Lower leg skin (tissue), 3 donors: ENCODE measurements around the gene DOK1.

Source experiments
- CTCF ChIP-seq, 3 donors: fragments of 450-650 bp; IDR thresholded peaks; one replicate each; pipeline ENCODE4 v1.5.1; 2016; ENCODE audit warnings: antibody characterized with exemption in 3 of 3, mild to moderate bottlenecking in 3 of 3, moderate library complexity in 2 of 3
- POLR2A ChIP-seq, 2 donors: fragments of 450-650 bp; IDR thresholded peaks; one replicate each; pipeline ENCODE4 v1.6.1; 2016 to 2017; ENCODE audit warnings: antibody characterized with exemption in 2 of 2, mild to moderate bottlenecking in 1 of 2, moderate library complexity in 1 of 2

- TF ChIP-seq POLR2A (IDR thresholded peaks at IDR 0.05) = no peak
- TF ChIP-seq CTCF (IDR thresholded peaks at IDR 0.05) = no peak
These were observed 29.0 kb downstream of the DOK1 start for GRCh38 chr2:74583504-74583903.
